ENCODE measurements around the gene GIMAP6. TPM values are rescaled to one million over a fixed set of nuclear protein-coding genes. Genes with fewer than 3 reads are reported as not detected.

The GIMAP6 gene
- polyA plus RNA-seq, 1 of the 3 experiments (the other 2 are of a cell fraction), result 0.05 TPM

DNA sequence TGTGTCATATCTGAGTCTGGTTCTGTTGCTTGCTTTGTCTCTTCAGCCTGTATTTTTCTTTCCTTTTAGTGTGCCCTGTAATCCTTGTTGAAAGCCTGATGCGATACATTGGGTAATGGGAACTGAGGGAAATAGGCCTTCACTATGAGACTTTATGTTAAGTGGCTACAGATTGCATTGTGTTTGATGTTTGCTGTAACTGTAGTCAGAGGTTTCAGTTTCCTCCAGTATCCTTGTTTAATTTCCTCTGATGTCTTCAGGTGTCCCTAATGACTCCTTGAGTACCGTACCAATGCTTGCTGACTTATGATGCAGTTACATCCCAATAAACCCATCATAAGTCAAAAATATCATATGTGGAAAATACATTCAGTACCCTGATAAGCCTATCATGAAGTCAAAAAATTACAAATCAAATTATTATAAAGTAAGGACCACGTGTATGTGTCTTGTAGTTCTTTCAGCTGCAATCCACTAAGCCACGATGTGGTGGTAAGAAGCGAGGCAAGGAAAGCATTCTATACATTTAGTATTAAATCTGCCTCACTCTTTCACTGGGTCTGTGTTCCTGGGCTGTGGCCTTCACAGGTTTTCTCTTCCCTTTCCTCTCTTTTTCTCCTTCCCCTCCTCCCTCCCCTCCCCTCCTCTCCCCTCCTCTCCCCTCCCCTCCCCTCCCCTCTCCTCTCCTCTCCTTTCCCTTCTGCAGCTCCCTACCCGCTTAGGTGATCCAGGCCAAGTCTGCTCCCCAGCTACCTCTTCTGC lies 13.3 kb upstream of the GIMAP6 start:
- Histone ChIP-seq H3K27me3 (ENCODE audit: insufficient read depth) (0 out of 2 replicates have a peak, but pooled peaks cover 4% of the 10 kb centered on the region), H3K27ac (ENCODE audit: low read depth in 2 of 2, low read length in 1 of 2) (no peak overlapping the region), H3K4me3 (ENCODE audit: low read depth in 2 of 2, low read length in 1 of 2) (no peak overlapping the region), H3K79me2 (ENCODE audit: insufficient read depth) (no peaks in the 10 kb centered on the region), H3K9me3 (no peaks in the 10 kb centered on the region), H2AFZ (ENCODE audit: low read depth) (no peak overlapping the region), H3K36me3 (replicated peaks in 1 of 2; ENCODE audit: control insufficient read depth in 1 of 2, insufficient read depth in 2 of 2, low read length in 1 of 2) (no peaks in the 10 kb centered on the region), H3K4me2 (no peak overlapping the region), H3K4me1 (ENCODE audit: control insufficient read depth in 1 of 2, insufficient read depth in 2 of 2, low read depth in 1 of 2, low read length in 1 of 2) (no peaks in the 10 kb centered on the region), H3K9ac (no peak overlapping the region), H3K9me2 (no peaks in the 10 kb centered on the region), H3F3A (replicated peaks; ENCODE audit: insufficient read depth) (no peaks in the 10 kb centered on the region), H4K20me1 (ENCODE audit: insufficient read depth) (no peaks in the 10 kb centered on the region)
- CTCF ChIA-PET, result no interaction called here
- WGBS (ENCODE audit: low lambda C conversion rate), result 10% methylated on average over 6 of the region's 6 CpGs
- TF ChIP-seq TCF12 (IDR thresholded peaks at IDR 0.05) (no peak), NRF1 (IDR thresholded peaks at IDR 0.05; ENCODE audit: low read depth, low read length) (no peak), USF1 (IDR thresholded peaks at IDR 0.05; ENCODE audit: borderline replicate concordance, low read depth) (no peak), FOSL2 (IDR thresholded peaks at IDR 0.05; ENCODE audit: borderline replicate concordance, low read depth) (no peak), CTCF (IDR thresholded peaks at IDR 0.05) (no peak), YY1 (IDR thresholded peaks at IDR 0.05; ENCODE audit: low read depth) (no peak), RXRA (IDR thresholded peaks at IDR 0.05; ENCODE audit: borderline replicate concordance, low read depth) (no peak), FOXJ3 (CRISPR knock-in tag; IDR thresholded peaks at IDR 0.05) (no peak), RFX5 (IDR thresholded peaks at IDR 0.05; ENCODE audit: low read length) (no peak), TEAD4 (IDR thresholded peaks at IDR 0.05; ENCODE audit: borderline replicate concordance, insufficient read depth) (no peak), RCOR1 (IDR thresholded peaks at IDR 0.05; ENCODE audit: low read length) (no peak), POLR2AphosphoS5 (IDR thresholded peaks at IDR 0.05; ENCODE audit: low read depth, low read length) (no peak), GABPA (IDR thresholded peaks at IDR 0.05; ENCODE audit: low read depth) (no peak), RAD21 (IDR thresholded peaks at IDR 0.05; ENCODE audit: low read length) (no peak), PBX3 (IDR thresholded peaks at IDR 0.05) (no peak), EZH2phosphoT487 (IDR thresholded peaks at IDR 0.05; ENCODE audit: borderline replicate concordance, low read depth) (no peak), CHD2 (IDR thresholded peaks at IDR 0.05; ENCODE audit: low read length, partially characterized antibody) (no peak)
- POLR2A ChIA-PET, result no interaction called here
- DNase-seq, result no peak
